Measurements from ENCODE around the gene SAE1.

The SAE1 gene

GRCh38 chr19:47161876-47162489 lies 31.3 kb downstream of the SAE1 start:
- Histone ChIP-seq H3K27me3 (ENCODE audit: insufficient read depth, low read length) (no peaks in the 10 kb centered on the region), H3K4me1 (ENCODE audit: control insufficient read depth, insufficient read depth, low read length, unreplicated experiment) (peaks cover 21% of the 10 kb centered on the region), H3K79me2 (ENCODE audit: control insufficient read depth, insufficient read depth, low read length, unreplicated experiment) (peaks cover 7% of the 10 kb centered on the region), H2AFZ (ENCODE audit: low read length, unreplicated experiment) (no peak overlapping the region), H3K36me3 (ENCODE audit: insufficient read depth, low read length) (no peaks in the 10 kb centered on the region; the same call in 1 of the 2 replicates), H3K4me3 (ENCODE audit: low read depth, low read length) (no peak overlapping the region), H3K27ac (ENCODE audit: low read depth, low read length) (no peak overlapping the region)

- H3K27me3 ChIP-seq (ENCODE audit: insufficient read depth, low read length) = no peaks in the 10 kb centered on the region
- peaks cover 3% of the 10 kb centered on the region for H3K36me3 ChIP-seq (ENCODE audit: insufficient read depth, low read length)
- H2AFZ ChIP-seq (ENCODE audit: low read length, unreplicated experiment) = no peak overlapping the region
- no peak overlapping the region for H3K4me3 ChIP-seq (ENCODE audit: low read depth, low read length)
- no peaks in the 10 kb centered on the region for H3K4me1 ChIP-seq (ENCODE audit: control insufficient read depth, insufficient read depth, low read length, unreplicated experiment)
- H3K79me2 ChIP-seq (ENCODE audit: control insufficient read depth, insufficient read depth, low read length, unreplicated experiment) = no peaks in the 10 kb centered on the region
- H3K27ac ChIP-seq (ENCODE audit: low read depth, low read length) = no peak overlapping the region
Observed at GRCh38 chr19:47168065-47168464, 37.4 kb downstream of the SAE1 start.

GRCh38 chr19:47172666-47173455 lies 42.2 kb downstream of the SAE1 start:
- Histone ChIP-seq H3K27me3 (ENCODE audit: insufficient read depth, low read length) (no peaks in the 10 kb centered on the region), H3K27ac (ENCODE audit: low read depth, low read length) (no peak overlapping the region), H2AFZ (ENCODE audit: low read length, unreplicated experiment) (no peak overlapping the region), H3K36me3 (ENCODE audit: insufficient read depth, low read length) (peaks cover 8% of the 10 kb centered on the region; the same call in 1 of the 2 replicates), H3K4me3 (ENCODE audit: low read depth, low read length) (no peak overlapping the region), H3K4me1 (ENCODE audit: control insufficient read depth, insufficient read depth, low read length, unreplicated experiment) (peaks cover 21% of the 10 kb centered on the region), H3K79me2 (ENCODE audit: control insufficient read depth, insufficient read depth, low read length, unreplicated experiment) (peaks cover 4% of the 10 kb centered on the region)

GRCh38 chr19:47176071-47176626 lies 45.5 kb downstream of the SAE1 start:
- Histone ChIP-seq H2AFZ (ENCODE audit: low read length, unreplicated experiment) (no peak overlapping the region), H3K27me3 (ENCODE audit: insufficient read depth, low read length) (no peaks in the 10 kb centered on the region), H3K4me1 (ENCODE audit: control insufficient read depth, insufficient read depth, low read length, unreplicated experiment) (peaks cover 21% of the 10 kb centered on the region), H3K4me3 (ENCODE audit: low read depth, low read length) (no peak overlapping the region), H3K79me2 (ENCODE audit: control insufficient read depth, insufficient read depth, low read length, unreplicated experiment) (peaks cover 7% of the 10 kb centered on the region), H3K27ac (ENCODE audit: low read depth, low read length) (peak overlapping the region; percentile 85), H3K36me3 (ENCODE audit: insufficient read depth, low read length) (0 out of 2 replicates have a peak, but pooled peaks cover 10% of the 10 kb centered on the region)

- Histone ChIP-seq H2AFZ (ENCODE audit: low read length, unreplicated experiment) (no peak overlapping the region), H3K27ac (ENCODE audit: low read depth, low read length) (peak overlapping the region; percentile 85), H3K79me2 (ENCODE audit: control insufficient read depth, insufficient read depth, low read length, unreplicated experiment) (peaks cover 7% of the 10 kb centered on the region), H3K36me3 (ENCODE audit: insufficient read depth, low read length) (0 out of 2 replicates have a peak, but pooled peaks cover 10% of the 10 kb centered on the region), H3K27me3 (ENCODE audit: insufficient read depth, low read length) (no peaks in the 10 kb centered on the region), H3K4me1 (ENCODE audit: control insufficient read depth, insufficient read depth, low read length, unreplicated experiment) (peaks cover 21% of the 10 kb centered on the region), H3K4me3 (ENCODE audit: low read depth, low read length) (no peak overlapping the region)
Observed at GRCh38 chr19:47176627-47177090, 46.0 kb downstream of the SAE1 start.

GRCh38 chr19:47179653-47180310 lies 49.1 kb downstream of the SAE1 start:
- Histone ChIP-seq H3K27ac (ENCODE audit: low read depth, low read length) (no peak overlapping the region), H2AFZ (ENCODE audit: low read length, unreplicated experiment) (no peak overlapping the region), H3K4me1 (ENCODE audit: control insufficient read depth, insufficient read depth, low read length, unreplicated experiment) (peaks cover 21% of the 10 kb centered on the region), H3K79me2 (ENCODE audit: control insufficient read depth, insufficient read depth, low read length, unreplicated experiment) (peaks cover 7% of the 10 kb centered on the region), H3K36me3 (ENCODE audit: insufficient read depth, low read length) (0 out of 2 replicates have a peak, but pooled peaks cover 10% of the 10 kb centered on the region), H3K27me3 (ENCODE audit: insufficient read depth, low read length) (no peaks in the 10 kb centered on the region), H3K4me3 (ENCODE audit: low read depth, low read length) (no peak overlapping the region)

- peaks cover 3% of the 10 kb centered on the region for H3K79me2 ChIP-seq (ENCODE audit: control insufficient read depth, insufficient read depth, low read length, unreplicated experiment)
- H3K36me3 ChIP-seq (ENCODE audit: insufficient read depth, low read length) = 0 out of 2 replicates have a peak, but pooled peaks cover 5% of the 10 kb centered on the region
- H3K27me3 ChIP-seq (ENCODE audit: insufficient read depth, low read length) = no peaks in the 10 kb centered on the region
- H3K4me1 ChIP-seq (ENCODE audit: control insufficient read depth, insufficient read depth, low read length, unreplicated experiment) = no peaks in the 10 kb centered on the region
- no peak overlapping the region for H3K27ac ChIP-seq (ENCODE audit: low read depth, low read length)
- H2AFZ ChIP-seq (ENCODE audit: low read length, unreplicated experiment) = no peak overlapping the region
- no peak overlapping the region for H3K4me3 ChIP-seq (ENCODE audit: low read depth, low read length)
Observed at GRCh38 chr19:47183601-47184000, 53.0 kb downstream of the SAE1 start.

- Histone ChIP-seq H3K4me3 (ENCODE audit: low read depth, low read length) (no peak overlapping the region), H3K36me3 (ENCODE audit: insufficient read depth, low read length) (no peaks in the 10 kb centered on the region), H3K4me1 (ENCODE audit: control insufficient read depth, insufficient read depth, low read length, unreplicated experiment) (peaks cover 18% of the 10 kb centered on the region), H3K27ac (ENCODE audit: low read depth, low read length) (no peak overlapping the region), H2AFZ (ENCODE audit: low read length, unreplicated experiment) (no peak overlapping the region), H3K27me3 (ENCODE audit: insufficient read depth, low read length) (no peaks in the 10 kb centered on the region), H3K79me2 (ENCODE audit: control insufficient read depth, insufficient read depth, low read length, unreplicated experiment) (no peaks in the 10 kb centered on the region)
Observed at GRCh38 chr19:47186446-47187334, 56.1 kb downstream of the SAE1 start.

- no peaks in the 10 kb centered on the region for H3K79me2 ChIP-seq (ENCODE audit: control insufficient read depth, insufficient read depth, low read length, unreplicated experiment)
- no peak overlapping the region for H3K27ac ChIP-seq (ENCODE audit: low read depth, low read length)
- no peak overlapping the region for H3K4me3 ChIP-seq (ENCODE audit: low read depth, low read length)
- H2AFZ ChIP-seq (ENCODE audit: low read length, unreplicated experiment) = no peak overlapping the region
- no peaks in the 10 kb centered on the region for H3K36me3 ChIP-seq (ENCODE audit: insufficient read depth, low read length)
- H3K4me1 ChIP-seq (ENCODE audit: control insufficient read depth, insufficient read depth, low read length, unreplicated experiment) = peaks cover 18% of the 10 kb centered on the region
- H3K27me3 ChIP-seq (ENCODE audit: insufficient read depth, low read length) = no peaks in the 10 kb centered on the region
Observed at GRCh38 chr19:47187335-47187655, 56.7 kb downstream of the SAE1 start.

- Histone ChIP-seq H3K27ac (ENCODE audit: low read depth, low read length) (no peak overlapping the region), H3K4me3 (ENCODE audit: low read depth, low read length) (no peak overlapping the region), H3K36me3 (ENCODE audit: insufficient read depth, low read length) (no peaks in the 10 kb centered on the region), H3K4me1 (ENCODE audit: control insufficient read depth, insufficient read depth, low read length, unreplicated experiment) (peaks cover 18% of the 10 kb centered on the region), H3K27me3 (ENCODE audit: insufficient read depth, low read length) (no peaks in the 10 kb centered on the region), H3K79me2 (ENCODE audit: control insufficient read depth, insufficient read depth, low read length, unreplicated experiment) (no peaks in the 10 kb centered on the region), H2AFZ (ENCODE audit: low read length, unreplicated experiment) (no peak overlapping the region)
Observed at GRCh38 chr19:47187797-47188196, 57.2 kb downstream of the SAE1 start.

All from ACC112 (cell line).